A673 (cell line): ENCODE results near the gene CDT1. TPM values are rescaled to one million over a fixed set of nuclear protein-coding genes. Genes with fewer than 3 reads are reported as not detected.
A peak's percentile ranks its signal among the peaks of the same experiment; 100 is the strongest.
"Not testable (repeated sequence)": the region's sequence is repeated elsewhere in the genome, so short reads cannot be mapped to it uniquely, and the experiment has no call there.

Experiments
- BruUV-seq: library from RNA; stranded (reverse); fragments of 400-500 nt; replicated peaks from 2 replicates; lab custom pipeline; 2021; lab: Mats Ljungman, UMichigan
- CTCF ChIA-PET: fragments of 300-600 bp; sonication (Branson Sonifier 250); formaldehyde crosslinking; loops from one replicate; lab custom pipeline; 2022; ENCODE audit warnings: antibody characterized with exemption; lab: Charles Lee
- POLR2A ChIA-PET: fragments of 300-600 bp; sonication (Branson Sonifier 250); formaldehyde crosslinking; loops from one replicate; lab custom pipeline; 2022; ENCODE audit warnings: antibody characterized with exemption; ENCODE audit not compliant: low non-redundant PET; lab: Charles Lee
- DNase-seq: peaks from one replicate; pipeline ENCODE4 v3.0.0-alpha.2; 2015; ENCODE audit warnings: low spot score
- H3K27ac ChIP-seq: fragments of 200-600 bp; sonication (generic); 2 replicates; pipeline ENCODE4 v1.5.1; 2016; ENCODE audit warnings: mixed run types, low read depth, mild to moderate bottlenecking, mixed read lengths, antibody characterized with exemption, low read length; ENCODE audit not compliant: poor library complexity, severe bottlenecking
- H3K27me3 ChIP-seq: fragments of 200-600 bp; sonication (generic); replicated peaks from 2 replicates; pipeline ENCODE4 v1.6.1; 2017; ENCODE audit warnings: mixed run types, low read depth, mild to moderate bottlenecking, mixed read lengths, antibody characterized with exemption, low read length; ENCODE audit not compliant: insufficient read depth, poor library complexity
- H3K36me3 ChIP-seq: fragments of 200-600 bp; sonication (generic); 2 replicates; pipeline ENCODE4 v1.6.1; 2016; ENCODE audit warnings: mixed run types, mild to moderate bottlenecking, mixed read lengths, antibody characterized with exemption, low read length; ENCODE audit not compliant: insufficient read depth, poor library complexity, severe bottlenecking
- H3K4me1 ChIP-seq: fragments of 200-600 bp; sonication (generic); 2 replicates; pipeline ENCODE4 v1.6.1; 2017; ENCODE audit warnings: mixed run types, mild to moderate bottlenecking, mixed read lengths, antibody characterized with exemption, low read length; ENCODE audit not compliant: insufficient read depth, poor library complexity, severe bottlenecking
- H3K4me3 ChIP-seq: fragments of 200-600 bp; sonication (generic); 2 replicates; pipeline ENCODE4 v1.5.1; 2016; ENCODE audit warnings: low read depth, mixed run types, mild to moderate bottlenecking, mixed read lengths, low read length; ENCODE audit not compliant: poor library complexity, severe bottlenecking
- H3K9me3 ChIP-seq: fragments of 200-600 bp; sonication (generic); 2 replicates; pipeline ENCODE4 v1.6.1; 2016; ENCODE audit warnings: mixed run types, low read depth, mild to moderate bottlenecking, mixed read lengths, antibody characterized with exemption, low read length; ENCODE audit not compliant: poor library complexity, severe bottlenecking
- CTCF ChIP-seq: fragments of 300-800, 200-600 bp; sonication (generic); conservative IDR thresholded peaks from 2 replicates; pipeline ENCODE4 v1.5.1; 2017; ENCODE audit warnings: low read depth, mild to moderate bottlenecking, antibody characterized with exemption, low read length, moderate library complexity, mixed read lengths
- EZH2 ChIP-seq: fragments of 200-600 bp; sonication (generic); IDR thresholded peaks from 2 replicates; pipeline ENCODE4 v1.6.1; 2017; ENCODE audit warnings: borderline replicate concordance, low read depth, mild to moderate bottlenecking, mixed read lengths, antibody characterized with exemption, low read length; ENCODE audit not compliant: poor library complexity, severe bottlenecking
- intact Hi-C: fragments of 100-400 bp; cut with micrococcal nuclease; formaldehyde crosslinking; loops from one replicate; pipeline ENCODE4 v1.10.0; 2022; ENCODE audit not compliant: unreplicated experiment
- total RNA-seq: library from RNA; stranded (reverse); gene quantifications from 2 replicates; pipeline ENCODE4 v1.2.3, GENCODE V29; 2021

CDT1 gene
- total RNA-seq, 1 experiment from 2014 or later = 103 TPM

- H3K4me3 ChIP-seq = peak within 1 kb of the TSS; percentile 74
- no TSS peak for BruUV-seq
- no peaks in the 10 kb centered on the region for H3K9me3 ChIP-seq
- H3K36me3 ChIP-seq = no peaks in the 10 kb centered on the region
- intact Hi-C loops = loop anchor here (1.0 kb wide), 1 partner anchor 48 kb away; no protein-coding TSS in a partner anchor
- H3K27ac ChIP-seq = peak within 1 kb of the TSS; percentile 95
- POLR2A ChIA-PET = interaction anchor here (0.5 to 0.6 kb wide), 3 partner anchors 10 to 246 kb away, joined by 3 to 11 read pairs (median 3); no protein-coding TSS in a partner anchor
- TF ChIP-seq CTCF (peak; percentile 79), EZH2 (no peak)
- peaks cover 40% of the 10 kb centered on the region for H3K4me1 ChIP-seq
- CTCF ChIA-PET = interaction anchor here (0.5 to 2.5 kb wide), 5 partner anchors 15 to 431 kb away, joined by 3 to 24 read pairs (median 4); no protein-coding TSS in a partner anchor
- no peaks in the 10 kb centered on the region for H3K27me3 ChIP-seq
- peak; percentile 83 for DNase-seq
These were observed 18.3 kb upstream of the CDT1 start, which contains the start of gene PIEZO1 for GRCh38 chr16:88785106-88785924. Gene PIEZO1 (minus strand): TSS chr16:88785220. CDS start chr16:88784964, 256 bp downstream.

DNA sequence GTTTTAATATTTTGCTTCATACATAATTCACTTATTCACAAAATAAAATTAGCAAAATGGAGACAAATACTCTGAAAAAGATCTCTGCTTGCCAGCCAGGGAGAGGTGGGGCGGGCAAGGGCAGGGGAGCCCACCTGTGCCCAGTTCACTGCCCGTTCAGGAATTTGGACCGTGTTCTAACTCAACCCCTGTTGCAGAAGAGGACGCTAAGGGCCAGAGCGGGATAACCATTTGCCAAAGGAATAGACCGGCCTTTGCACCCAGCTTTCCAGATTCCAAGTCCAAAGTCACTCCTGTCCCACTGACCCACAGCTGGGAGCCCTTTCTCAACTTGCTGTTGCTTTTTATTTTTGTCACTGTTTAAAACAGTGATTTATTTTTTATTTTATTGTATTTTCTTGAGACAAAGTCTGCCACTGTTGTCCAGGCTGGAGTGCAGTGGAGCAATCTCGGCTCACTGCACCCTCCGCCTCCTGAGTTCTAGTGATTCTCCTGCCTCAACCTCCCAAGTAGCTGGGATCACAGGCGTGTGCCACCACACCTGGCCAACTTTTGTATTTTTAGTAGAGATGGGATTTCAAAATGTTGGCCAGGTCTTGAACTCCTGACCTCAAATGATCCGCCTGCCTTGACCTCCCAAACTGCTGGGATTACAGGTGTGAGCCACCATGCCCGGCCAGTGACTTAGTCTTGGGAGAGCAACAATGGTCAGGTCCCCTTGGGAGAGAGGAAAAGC lies 15.8 kb upstream of the CDT1 start:
- H3K27me3 ChIP-seq = no peaks in the 10 kb centered on the region
- no TSS peak for BruUV-seq
- no peak overlapping the region for H3K4me3 ChIP-seq
- H3K27ac ChIP-seq = no peak overlapping the region
- POLR2A ChIA-PET = no interaction called here
- DNase-seq = no peak
- CTCF ChIA-PET = interaction anchor here (0.6 kb wide), 1 partner anchor 50 kb away, joined by 4 read pairs; no protein-coding TSS in a partner anchor
- intact Hi-C loops = no loop called here
- TF ChIP-seq CTCF (no peak), EZH2 (no peak)
- no peaks in the 10 kb centered on the region for H3K36me3 ChIP-seq
- peaks cover 22% of the 10 kb centered on the region for H3K4me1 ChIP-seq
- H3K9me3 ChIP-seq = no peaks in the 10 kb centered on the region

GRCh38 chr16:88788749-88789148 lies 14.8 kb upstream of the CDT1 start:
- DNase-seq, H3K27ac ChIP-seq, H3K4me3 ChIP-seq, intact Hi-C loops, POLR2A ChIA-PET, CTCF ChIA-PET, H3K36me3 ChIP-seq, BruUV-seq, H3K9me3 ChIP-seq, H3K27me3 ChIP-seq: not testable (repeated sequence)
- H3K4me1 ChIP-seq = peaks cover 16% of the 10 kb centered on the region
